SK-N-MC (cell line): ENCODE results near the gene MGAT5B.

Experiments
- EZH2 ChIP-seq: fragments of 200-600 bp; sonication (generic); IDR thresholded peaks from one replicate; pipeline ENCODE4 v1.6.1; 2017; ENCODE audit warnings: antibody characterized with exemption
- FOXP2 ChIP-seq: optimal IDR thresholded peaks from 2 replicates; pipeline ENCODE3; 2011; ENCODE audit warnings: mild to moderate bottlenecking, moderate library complexity; ENCODE audit not compliant: insufficient read depth; ENCODE audit errors: extremely low read length, control extremely low read depth
- POLR2AphosphoS5 ChIP-seq: IDR thresholded peaks from 2 replicates; pipeline ENCODE4 v1.6.1; 2012; ENCODE audit warnings: mild to moderate bottlenecking, low read depth, low read length, borderline replicate concordance

GRCh38 chr17:76955191-76955590 lies 87.0 kb downstream of the MGAT5B start:
- TF ChIP-seq POLR2AphosphoS5 (no peak), EZH2 (no peak), FOXP2 (no peak)
